IMR-90 (cell line): ENCODE results near the gene ITGA4.

Experiments
- CEBPB ChIP-seq: IDR thresholded peaks from 2 replicates; pipeline ENCODE4 v1.6.1; 2012; ENCODE audit warnings: low read depth, low read length, improper control_type of control experiment
- MAZ ChIP-seq: IDR thresholded peaks from 2 replicates; pipeline ENCODE4 v1.6.1; 2012; ENCODE audit warnings: low read depth, mild to moderate bottlenecking, low read length, improper control_type of control experiment, moderate library complexity, borderline replicate concordance
- TF ChIP-seq, protein P1 (sequence below): conservative IDR thresholded peaks from 2 replicates; pipeline ENCODE4 v1.5.1; 2012; ENCODE audit warnings: mild to moderate bottlenecking, low read depth, low read length, improper control_type of control experiment

DNA sequence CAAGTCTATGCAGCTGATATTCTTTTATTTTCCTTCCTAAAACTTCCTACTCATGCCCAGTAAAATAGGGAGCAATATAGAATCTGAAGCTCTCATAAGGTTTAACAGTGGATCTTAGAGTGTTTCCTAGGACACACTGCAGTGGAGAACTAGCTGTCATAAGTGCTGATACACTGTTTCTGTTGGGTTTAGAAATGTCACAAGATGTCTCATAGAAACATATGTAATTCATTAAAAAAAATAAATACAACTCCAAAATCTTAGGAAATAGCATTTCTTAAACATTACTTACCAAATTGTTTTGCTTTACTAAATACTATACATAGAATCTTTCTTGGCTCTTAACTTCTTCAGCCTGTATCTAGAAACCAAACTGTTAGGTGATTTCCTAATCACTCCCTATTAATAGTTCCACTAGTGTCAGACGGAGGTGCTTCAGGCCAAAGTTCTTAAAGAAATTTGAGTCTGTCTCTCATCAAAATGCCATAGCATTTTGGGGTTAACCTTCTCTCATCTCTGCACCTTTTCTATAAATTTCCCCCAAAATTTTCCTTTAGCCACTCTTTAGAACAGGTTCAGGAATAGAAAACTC, 106.0 kb downstream of the ITGA4 start:
- TF ChIP-seq MAZ (no peak), CEBPB (no peak)
- TF ChIP-seq, protein P1, sequence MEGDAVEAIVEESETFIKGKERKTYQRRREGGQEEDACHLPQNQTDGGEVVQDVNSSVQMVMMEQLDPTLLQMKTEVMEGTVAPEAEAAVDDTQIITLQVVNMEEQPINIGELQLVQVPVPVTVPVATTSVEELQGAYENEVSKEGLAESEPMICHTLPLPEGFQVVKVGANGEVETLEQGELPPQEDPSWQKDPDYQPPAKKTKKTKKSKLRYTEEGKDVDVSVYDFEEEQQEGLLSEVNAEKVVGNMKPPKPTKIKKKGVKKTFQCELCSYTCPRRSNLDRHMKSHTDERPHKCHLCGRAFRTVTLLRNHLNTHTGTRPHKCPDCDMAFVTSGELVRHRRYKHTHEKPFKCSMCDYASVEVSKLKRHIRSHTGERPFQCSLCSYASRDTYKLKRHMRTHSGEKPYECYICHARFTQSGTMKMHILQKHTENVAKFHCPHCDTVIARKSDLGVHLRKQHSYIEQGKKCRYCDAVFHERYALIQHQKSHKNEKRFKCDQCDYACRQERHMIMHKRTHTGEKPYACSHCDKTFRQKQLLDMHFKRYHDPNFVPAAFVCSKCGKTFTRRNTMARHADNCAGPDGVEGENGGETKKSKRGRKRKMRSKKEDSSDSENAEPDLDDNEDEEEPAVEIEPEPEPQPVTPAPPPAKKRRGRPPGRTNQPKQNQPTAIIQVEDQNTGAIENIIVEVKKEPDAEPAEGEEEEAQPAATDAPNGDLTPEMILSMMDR: no peak
